Fibroblast of skin of right biceps (primary cell): ENCODE measurements around the gene ADNP2.

ENCODE experiments used
- DNase-seq: peaks from one replicate; pipeline ENCODE4 v3.0.0-alpha.2; 2013

ADNP2 gene, protein sequence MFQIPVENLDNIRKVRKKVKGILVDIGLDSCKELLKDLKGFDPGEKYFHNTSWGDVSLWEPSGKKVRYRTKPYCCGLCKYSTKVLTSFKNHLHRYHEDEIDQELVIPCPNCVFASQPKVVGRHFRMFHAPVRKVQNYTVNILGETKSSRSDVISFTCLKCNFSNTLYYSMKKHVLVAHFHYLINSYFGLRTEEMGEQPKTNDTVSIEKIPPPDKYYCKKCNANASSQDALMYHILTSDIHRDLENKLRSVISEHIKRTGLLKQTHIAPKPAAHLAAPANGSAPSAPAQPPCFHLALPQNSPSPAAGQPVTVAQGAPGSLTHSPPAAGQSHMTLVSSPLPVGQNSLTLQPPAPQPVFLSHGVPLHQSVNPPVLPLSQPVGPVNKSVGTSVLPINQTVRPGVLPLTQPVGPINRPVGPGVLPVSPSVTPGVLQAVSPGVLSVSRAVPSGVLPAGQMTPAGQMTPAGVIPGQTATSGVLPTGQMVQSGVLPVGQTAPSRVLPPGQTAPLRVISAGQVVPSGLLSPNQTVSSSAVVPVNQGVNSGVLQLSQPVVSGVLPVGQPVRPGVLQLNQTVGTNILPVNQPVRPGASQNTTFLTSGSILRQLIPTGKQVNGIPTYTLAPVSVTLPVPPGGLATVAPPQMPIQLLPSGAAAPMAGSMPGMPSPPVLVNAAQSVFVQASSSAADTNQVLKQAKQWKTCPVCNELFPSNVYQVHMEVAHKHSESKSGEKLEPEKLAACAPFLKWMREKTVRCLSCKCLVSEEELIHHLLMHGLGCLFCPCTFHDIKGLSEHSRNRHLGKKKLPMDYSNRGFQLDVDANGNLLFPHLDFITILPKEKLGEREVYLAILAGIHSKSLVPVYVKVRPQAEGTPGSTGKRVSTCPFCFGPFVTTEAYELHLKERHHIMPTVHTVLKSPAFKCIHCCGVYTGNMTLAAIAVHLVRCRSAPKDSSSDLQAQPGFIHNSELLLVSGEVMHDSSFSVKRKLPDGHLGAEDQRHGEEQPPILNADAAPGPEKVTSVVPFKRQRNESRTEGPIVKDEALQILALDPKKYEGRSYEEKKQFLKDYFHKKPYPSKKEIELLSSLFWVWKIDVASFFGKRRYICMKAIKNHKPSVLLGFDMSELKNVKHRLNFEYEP

DNA sequence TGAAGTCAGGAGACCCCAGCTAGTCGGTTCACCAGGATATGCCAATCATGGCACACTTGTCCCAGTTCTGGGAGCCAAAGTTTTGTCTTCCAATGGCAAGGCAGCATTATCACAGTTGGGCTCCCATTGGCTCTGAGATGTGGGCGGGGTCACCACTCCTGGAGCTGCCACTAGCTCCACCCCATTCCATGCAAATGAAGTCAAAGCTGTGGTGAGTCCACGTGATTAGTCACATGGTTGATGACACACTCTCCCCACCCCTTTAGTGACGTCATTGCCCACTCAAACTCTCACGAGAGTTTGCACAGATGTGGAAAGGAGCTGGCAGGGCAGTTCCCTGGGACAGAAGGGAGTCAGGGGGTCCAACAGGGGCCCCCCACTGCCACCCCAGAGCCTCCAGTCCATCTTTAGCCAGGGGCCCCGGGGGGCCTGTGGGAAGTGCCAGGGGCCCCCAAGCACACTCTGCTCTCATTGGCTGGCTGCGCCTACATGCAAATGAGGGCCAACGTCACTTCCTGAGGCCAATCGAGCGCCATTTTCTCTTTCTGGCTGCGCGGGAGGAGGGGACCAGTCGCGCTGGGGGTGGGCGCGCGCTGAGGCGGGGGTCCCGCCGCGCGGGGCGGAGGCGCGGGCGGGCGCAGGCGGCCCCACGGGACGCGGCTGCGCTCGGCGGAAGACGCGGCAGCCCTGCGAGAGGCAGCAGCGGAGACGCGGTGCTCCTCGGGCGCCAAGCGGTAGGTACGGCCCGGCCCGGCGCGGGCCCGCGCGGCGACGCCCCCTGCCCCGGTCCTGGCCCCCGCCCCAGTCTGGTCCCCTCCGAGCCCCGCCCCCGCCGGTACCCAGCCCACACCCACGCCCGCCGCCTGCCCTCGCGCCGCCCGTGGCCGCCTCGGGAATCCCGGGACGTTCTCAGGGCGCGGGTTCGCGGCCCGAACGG is at the start of gene ADNP2:
TSS of gene ADNP2 (plus strand) at position 524 of the 937 bp plus-strand sequence. CDS start 8,281 bp downstream, outside the sequence.
- DNase-seq = peak; percentile 96

DNA sequence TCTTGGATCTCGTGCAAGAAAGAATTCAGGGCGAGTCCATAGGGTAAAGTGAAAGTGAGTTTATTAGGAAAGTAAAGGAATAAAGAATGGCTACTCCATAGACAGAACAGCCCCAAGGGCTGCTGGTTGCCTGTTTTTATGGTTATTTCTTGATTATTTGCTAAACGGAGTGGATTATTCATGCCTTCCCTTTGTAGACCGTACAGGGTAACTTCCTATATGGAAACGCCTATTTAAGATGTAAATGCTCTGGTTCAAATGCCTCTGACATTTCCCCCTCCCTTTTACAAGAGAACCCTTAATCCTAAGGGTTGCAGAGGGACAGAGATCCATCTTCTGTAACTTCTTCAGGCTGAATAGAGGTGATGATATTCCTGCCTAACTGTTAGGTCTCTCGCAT is 49.1 kb upstream of the ADNP2 start:
- DNase-seq = no peak

- no peak for DNase-seq
Observed at GRCh38 chr18:80065705-80066104, 43.4 kb upstream of the ADNP2 start.

DNA sequence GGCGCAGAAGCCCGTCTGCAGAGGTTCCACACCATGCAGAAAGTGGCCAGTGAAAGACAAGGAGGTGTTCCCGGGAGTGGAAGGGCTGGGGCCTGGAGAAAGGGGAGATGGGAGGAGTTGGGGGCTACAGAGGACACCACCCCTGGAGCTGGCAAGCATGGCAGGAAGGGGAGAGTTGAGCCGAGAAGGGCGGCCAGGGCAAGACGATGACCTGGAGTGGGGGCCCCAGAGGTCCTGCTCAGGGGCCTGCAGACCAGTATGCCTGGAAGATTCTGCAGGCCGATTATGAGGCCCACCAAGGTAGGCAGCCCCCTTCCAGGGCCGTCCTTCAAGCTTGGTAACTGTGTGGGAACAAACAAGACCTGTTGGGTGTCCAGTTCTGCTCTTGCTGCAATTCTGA is 41.7 kb upstream of the ADNP2 start:
- DNase-seq = no peak

DNA sequence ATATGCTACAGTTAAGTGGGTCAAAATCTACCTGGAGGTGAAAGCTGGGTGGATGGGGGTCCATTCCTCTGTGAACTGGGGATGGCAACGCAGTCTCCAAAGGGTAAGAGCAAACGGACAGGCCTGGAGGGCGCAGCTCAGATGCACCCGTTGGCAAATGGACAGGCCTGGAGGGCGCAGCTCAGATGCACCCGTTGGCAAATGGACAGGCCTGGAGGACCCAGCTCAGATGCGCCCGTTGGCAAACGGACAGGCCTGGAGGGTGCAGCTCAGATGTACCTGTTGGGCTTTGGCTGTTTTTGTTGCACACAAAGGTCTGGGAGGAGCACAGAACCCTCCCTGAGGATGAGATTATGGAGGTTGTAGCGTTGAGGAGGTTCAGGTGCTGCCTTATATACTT is 41.2 kb upstream of the ADNP2 start:
- DNase-seq = no peak

DNA sequence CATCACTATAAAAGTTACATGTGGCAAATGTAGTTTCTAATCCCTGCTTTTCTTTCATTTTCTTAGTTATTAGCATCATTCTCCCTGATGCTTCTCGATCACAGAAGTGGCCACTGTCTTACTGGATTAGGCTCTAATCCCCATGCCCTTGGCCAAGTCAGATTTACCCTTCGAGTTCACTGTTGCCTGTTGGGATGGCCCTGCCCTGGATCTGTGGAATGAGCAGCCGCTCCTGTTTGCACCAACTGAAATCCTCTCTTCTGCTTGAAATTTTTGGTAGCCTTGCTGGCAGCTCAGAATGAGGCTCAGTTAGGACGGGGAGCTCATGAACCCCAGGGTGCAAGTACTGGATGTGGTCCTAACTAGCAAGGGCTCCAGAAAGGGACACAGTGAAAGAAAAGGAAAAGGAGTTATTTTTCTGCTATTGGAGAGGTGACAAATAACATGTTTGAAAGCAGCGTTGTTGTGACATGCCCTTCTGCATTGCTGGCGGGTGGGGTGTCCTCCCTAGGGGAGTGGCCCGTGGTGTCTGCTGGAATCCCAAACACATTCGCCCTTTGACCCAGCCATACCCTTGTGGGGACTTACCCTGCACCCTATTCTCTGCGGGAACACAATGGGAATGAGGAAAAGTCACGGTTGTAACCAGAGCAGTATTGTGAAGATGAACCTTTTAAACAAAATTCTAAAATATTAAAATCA is 40.3 kb upstream of the ADNP2 start:
- DNase-seq = no peak

- DNase-seq = no peak
Observed at GRCh38 chr18:80070825-80071224, 38.2 kb upstream of the ADNP2 start.

GRCh38 chr18:80074183-80074582 is 34.9 kb upstream of the ADNP2 start:
- DNase-seq = no peak

DNA sequence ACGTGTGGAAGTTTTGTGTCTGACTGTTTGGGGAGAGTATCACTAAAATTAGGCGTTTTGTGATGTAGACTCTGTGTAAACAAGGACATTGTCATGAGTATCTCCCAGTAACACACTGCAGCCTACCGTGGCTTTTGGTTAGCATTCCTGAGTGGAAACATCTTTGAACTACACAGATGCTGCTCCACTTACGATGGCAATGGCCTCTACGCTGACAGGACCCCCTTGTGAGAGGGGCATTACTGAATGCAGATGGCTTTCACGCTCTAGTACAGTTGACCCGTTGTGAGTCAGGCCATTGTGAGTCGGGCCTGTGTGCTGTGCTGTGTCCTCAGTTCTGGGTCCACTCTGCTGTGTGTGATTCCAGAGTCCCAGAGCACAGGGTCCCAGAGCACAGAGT is 34.4 kb upstream of the ADNP2 start:
- DNase-seq = no peak

DNA sequence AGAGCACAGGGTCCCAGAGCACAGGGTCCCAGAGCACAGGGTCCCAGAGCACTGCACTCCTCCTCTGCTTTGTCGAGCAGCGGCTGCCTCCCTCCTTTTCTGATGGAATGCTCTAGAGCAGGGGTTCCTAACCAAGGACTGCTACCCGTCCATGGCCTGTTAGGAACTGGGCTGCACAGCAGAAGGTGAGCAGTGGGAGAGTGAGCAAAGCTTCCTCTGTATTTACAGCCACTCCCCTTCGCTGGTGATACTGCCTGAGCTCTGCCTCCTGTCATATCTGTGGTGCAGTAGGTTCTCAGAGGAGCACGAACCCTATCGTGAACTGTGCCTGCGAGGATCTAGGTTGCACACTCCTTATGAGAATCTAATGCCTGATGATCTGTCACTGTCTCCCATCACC is 33.1 kb upstream of the ADNP2 start:
- DNase-seq = no peak

GRCh38 chr18:80076379-80076778 is 32.7 kb upstream of the ADNP2 start:
- no peak for DNase-seq

DNA sequence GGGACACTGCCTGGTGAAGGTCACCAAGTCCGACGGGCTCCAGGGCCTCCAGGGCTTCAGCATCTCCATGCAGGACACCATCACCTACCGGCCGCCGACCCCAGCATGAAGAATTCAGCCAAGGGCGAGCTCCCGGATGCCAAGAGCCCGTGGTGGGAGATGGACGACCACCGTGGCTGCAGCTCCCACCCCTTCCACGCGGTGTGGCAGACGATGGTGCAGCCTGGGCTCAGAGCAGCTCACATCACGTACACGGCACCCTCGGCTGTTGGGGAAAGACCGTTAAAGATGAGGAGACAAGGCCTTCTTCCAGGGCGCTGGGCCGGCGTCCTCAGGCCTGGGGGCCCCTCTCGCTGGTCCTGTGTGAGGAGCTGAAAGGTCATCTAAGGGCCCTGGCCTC is 31.2 kb upstream of the ADNP2 start:
- DNase-seq = no peak

GRCh38 chr18:80086281-80086680 is 22.8 kb upstream of the ADNP2 start:
- DNase-seq = no peak

GRCh38 chr18:80088036-80088435 is 21.0 kb upstream of the ADNP2 start:
- no peak for DNase-seq

GRCh38 chr18:80088823-80089222 is 20.2 kb upstream of the ADNP2 start:
- DNase-seq = no peak

DNA sequence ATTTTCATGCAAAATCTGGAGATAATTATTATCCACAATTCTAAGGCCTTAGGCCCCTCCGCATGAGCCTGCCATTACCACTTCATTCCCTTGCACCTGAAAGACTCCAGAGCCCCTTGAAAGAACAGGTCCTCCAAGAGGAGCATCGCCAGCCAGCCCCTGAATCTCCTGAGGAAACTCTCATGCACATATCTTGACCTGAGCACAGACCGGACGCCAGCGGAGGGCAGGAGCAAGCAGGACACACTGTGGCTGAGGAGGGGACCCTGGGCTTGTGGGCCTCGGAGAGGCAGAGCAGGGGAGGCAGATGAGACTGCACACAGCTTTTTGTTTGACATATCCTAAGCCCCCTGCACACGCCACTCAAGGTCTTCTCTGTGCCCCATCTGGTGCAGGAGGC is 13.6 kb upstream of the ADNP2 start:
- no peak for DNase-seq

DNA sequence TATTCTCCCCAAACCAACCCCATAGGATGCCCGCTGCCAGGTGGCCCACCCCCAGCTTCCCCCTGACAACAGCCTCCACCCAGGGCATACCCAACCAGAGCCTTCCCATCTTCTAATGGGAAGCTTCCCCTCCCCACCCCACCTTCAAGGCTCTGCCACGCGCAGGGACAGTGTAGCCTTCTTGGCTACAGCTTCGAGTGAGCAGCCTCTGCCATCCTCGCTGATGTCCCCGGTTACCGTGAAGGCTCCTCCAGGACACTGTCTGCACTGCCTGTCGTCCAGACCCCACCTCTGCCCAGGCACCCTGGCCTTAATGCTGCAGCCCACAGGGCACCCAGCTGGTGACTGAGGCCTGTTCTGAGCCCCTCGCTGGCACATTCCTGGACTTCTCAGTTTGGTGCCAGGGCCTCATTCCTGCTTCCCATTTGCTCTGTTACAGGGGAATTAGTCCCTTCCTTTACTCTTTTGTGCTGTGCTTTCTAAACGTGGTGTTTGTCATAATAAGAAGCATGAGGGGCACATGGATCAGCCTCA is 13.0 kb upstream of the ADNP2 start:
- DNase-seq = no peak

- DNase-seq = no peak
Observed at GRCh38 chr18:80097201-80097600, 11.9 kb upstream of the ADNP2 start.

DNA sequence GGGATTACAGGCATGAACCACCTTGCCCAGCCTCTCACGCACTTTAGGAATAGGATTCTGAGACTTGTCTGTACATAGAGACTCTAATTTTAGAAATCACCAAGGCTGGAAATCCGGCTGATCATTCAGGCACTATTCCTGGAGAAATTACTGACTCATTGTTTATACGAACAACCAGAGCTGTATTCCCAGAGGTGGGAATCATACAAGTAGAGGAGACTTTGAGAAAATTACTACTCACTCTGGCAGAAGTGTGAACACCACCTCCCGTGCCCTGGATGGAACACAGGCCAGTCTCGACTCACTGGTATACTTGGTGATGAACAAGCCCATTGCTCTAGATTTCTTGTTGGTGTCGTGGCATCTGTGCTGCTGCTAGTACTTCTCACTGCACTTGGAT is 5.8 kb upstream of the ADNP2 start:
- DNase-seq = peak; percentile 73

GRCh38 chr18:80104364-80104779 is 4.7 kb upstream of the ADNP2 start:
- DNase-seq = peak; percentile 19
